SU-DHL-6 (cell line): ENCODE results near the gene LRRC4C.
"Not testable (repeated sequence)": the region's sequence is repeated elsewhere in the genome, so short reads cannot be mapped to it uniquely, and the experiment has no call there.

ENCODE experiments used
- H2AFZ ChIP-seq: fragments of 200-600 bp; sonication (generic); 2 replicates; pipeline ENCODE4 v1.6.1; 2014; ENCODE audit warnings: low read depth, mild to moderate bottlenecking, moderate library complexity, mixed read lengths, antibody characterized with exemption, low read length; ENCODE audit not compliant: severe bottlenecking
- H3F3A ChIP-seq: fragments of 200-600 bp; shearing (Covaris generic); 2 replicates; pipeline ENCODE4 v1.6.0; 2016; ENCODE audit warnings: antibody characterized with exemption, mild to moderate bottlenecking; ENCODE audit not compliant: insufficient read depth
- H3K27ac ChIP-seq: fragments of 200-600 bp; sonication (generic); 2 replicates; pipeline ENCODE4 v1.5.1; 2016; ENCODE audit warnings: low read depth, mild to moderate bottlenecking, low read length, moderate library complexity, mixed read lengths
- H3K27me3 ChIP-seq: fragments of 200-600 bp; sonication (generic), shearing (Covaris generic); 2 replicates; pipeline ENCODE4 v1.6.0; 2014; ENCODE audit warnings: mild to moderate bottlenecking, low read length
- H3K36me3 ChIP-seq: fragments of 200-600 bp; sonication (generic); 2 replicates; pipeline ENCODE4 v1.6.1; 2014; ENCODE audit warnings: mild to moderate bottlenecking, low read length, mixed read lengths
- H3K4me2 ChIP-seq: fragments of 300-600, 200-600 bp; shearing (Covaris generic), sonication (generic); 2 replicates; pipeline ENCODE4 v1.6.0; 2014; ENCODE audit warnings: low read length, low read depth, mild to moderate bottlenecking; ENCODE audit not compliant: poor library complexity, severe bottlenecking
- H3K4me3 ChIP-seq: fragments of 200-600 bp; sonication (generic); 2 replicates; pipeline ENCODE4 v1.5.1; 2014; ENCODE audit warnings: antibody characterized with exemption, low read length, mild to moderate bottlenecking, mixed read lengths; ENCODE audit not compliant: insufficient read depth, poor library complexity, severe bottlenecking
- H3K79me2 ChIP-seq: fragments of 200-600 bp; sonication (generic); 2 replicates; pipeline ENCODE4 v1.6.1; 2014; ENCODE audit warnings: mild to moderate bottlenecking, low read length, moderate library complexity; ENCODE audit not compliant: insufficient read depth
- H3K9ac ChIP-seq: fragments of 200-600 bp; sonication (generic); 2 replicates; pipeline ENCODE4 v1.7.0; 2014; ENCODE audit warnings: mild to moderate bottlenecking, low read length
- H3K9me2 ChIP-seq: fragments of 200-600 bp; sonication (generic); replicated peaks from 2 replicates; pipeline ENCODE4 v1.6.1; 2014; ENCODE audit warnings: low read length; ENCODE audit not compliant: insufficient read depth
- H3K9me3 ChIP-seq: fragments of 200-600 bp; sonication (generic); 2 replicates; pipeline ENCODE4 v1.6.1; 2014; ENCODE audit warnings: low read length, mixed read lengths; ENCODE audit not compliant: insufficient read depth
- H4K20me1 ChIP-seq: fragments of 200-600 bp; sonication (generic); 2 replicates; pipeline ENCODE4 v1.6.1; 2014; ENCODE audit warnings: low read depth, mild to moderate bottlenecking, antibody characterized with exemption, low read length, moderate library complexity, mixed read lengths
- CTCF ChIP-seq: fragments of 200-600 bp; sonication (generic); IDR thresholded peaks from one replicate; pipeline ENCODE4 v1.5.1; 2017; ENCODE audit warnings: antibody characterized with exemption, mild to moderate bottlenecking, low read length, moderate library complexity; ENCODE audit not compliant: insufficient read depth, poor library complexity, severe bottlenecking
- EZH2phosphoT487 ChIP-seq: fragments of 200-600 bp; sonication (generic), shearing (Covaris generic); conservative IDR thresholded peaks from 2 replicates; pipeline ENCODE4 v1.6.1; 2018; ENCODE audit warnings: mild to moderate bottlenecking, antibody characterized with exemption, low read length, moderate library complexity, mixed read lengths

The LRRC4C gene

GRCh38 chr11:40168414-40168813 lies 1291.0 kb downstream of the LRRC4C start:
- Histone ChIP-seq H3K4me2 (no peak overlapping the region), H2AFZ (no peak overlapping the region), H3K36me3 (no peaks in the 10 kb centered on the region), H4K20me1 (no peaks in the 10 kb centered on the region), H3K79me2 (no peaks in the 10 kb centered on the region), H3K9me2 (no peaks in the 10 kb centered on the region), H3F3A (no peaks in the 10 kb centered on the region), H3K9me3 (no peaks in the 10 kb centered on the region; the same call in 1 of the 2 replicates), H3K4me3 (no peak overlapping the region), H3K27ac (no peak overlapping the region), H3K27me3 (no peaks in the 10 kb centered on the region), H3K9ac (no peak overlapping the region)
- TF ChIP-seq EZH2phosphoT487 = no peak
- TF ChIP-seq CTCF = no peak

GRCh38 chr11:40167805-40168204 lies 1291.6 kb downstream of the LRRC4C start:
- not testable (repeated sequence) for H3K9me2 ChIP-seq, H3K27ac ChIP-seq, H3K4me2 ChIP-seq, H3F3A ChIP-seq, H4K20me1 ChIP-seq, H3K9me3 ChIP-seq, H3K79me2 ChIP-seq, H3K4me3 ChIP-seq, H3K27me3 ChIP-seq, H3K9ac ChIP-seq, H3K36me3 ChIP-seq, H2AFZ ChIP-seq

- H4K20me1 ChIP-seq = no peaks in the 10 kb centered on the region
- no peaks in the 10 kb centered on the region for H3F3A ChIP-seq
- TF ChIP-seq CTCF (no peak), EZH2phosphoT487 (no peak)
- no peaks in the 10 kb centered on the region for H3K9me2 ChIP-seq
- H2AFZ ChIP-seq = no peak overlapping the region
- no peak overlapping the region for H3K9ac ChIP-seq
- H3K36me3 ChIP-seq = no peaks in the 10 kb centered on the region
- no peaks in the 10 kb centered on the region for H3K27me3 ChIP-seq
- no peak overlapping the region for H3K27ac ChIP-seq
- H3K79me2 ChIP-seq = no peaks in the 10 kb centered on the region
- H3K4me2 ChIP-seq = no peak overlapping the region
- no peaks in the 10 kb centered on the region; the same call in 1 of the 2 replicates for H3K9me3 ChIP-seq
- no peak overlapping the region for H3K4me3 ChIP-seq
Observed at GRCh38 chr11:40166892-40167291, 1292.6 kb downstream of the LRRC4C start.

- no peak overlapping the region for H3K4me2 ChIP-seq
- no peak for TF ChIP-seq CTCF
- TF ChIP-seq EZH2phosphoT487 = no peak
- H3K79me2 ChIP-seq = no peaks in the 10 kb centered on the region
- no peak overlapping the region for H2AFZ ChIP-seq
- H3K9me3 ChIP-seq = no peaks in the 10 kb centered on the region; the same call in 1 of the 2 replicates
- H3K9me2 ChIP-seq = no peaks in the 10 kb centered on the region
- no peaks in the 10 kb centered on the region for H3K36me3 ChIP-seq
- no peak overlapping the region for H3K9ac ChIP-seq
- no peaks in the 10 kb centered on the region for H3F3A ChIP-seq
- no peaks in the 10 kb centered on the region for H4K20me1 ChIP-seq
- no peak overlapping the region for H3K27ac ChIP-seq
- H3K27me3 ChIP-seq = no peaks in the 10 kb centered on the region
- H3K4me3 ChIP-seq = no peak overlapping the region
Observed at GRCh38 chr11:40162901-40163883, 1296.3 kb downstream of the LRRC4C start.
